Fibroblast of skin of right biceps (primary cell): Measurements from ENCODE around the gene KRTAP5-8.
"Not testable (repeated sequence)": the region's sequence is repeated elsewhere in the genome, so short reads cannot be mapped to it uniquely, and the experiment has no call there.

Source experiments
- DNase-seq: peaks from one replicate; pipeline ENCODE4 v3.0.0-alpha.2; 2013

The KRTAP5-8 gene

DNA sequence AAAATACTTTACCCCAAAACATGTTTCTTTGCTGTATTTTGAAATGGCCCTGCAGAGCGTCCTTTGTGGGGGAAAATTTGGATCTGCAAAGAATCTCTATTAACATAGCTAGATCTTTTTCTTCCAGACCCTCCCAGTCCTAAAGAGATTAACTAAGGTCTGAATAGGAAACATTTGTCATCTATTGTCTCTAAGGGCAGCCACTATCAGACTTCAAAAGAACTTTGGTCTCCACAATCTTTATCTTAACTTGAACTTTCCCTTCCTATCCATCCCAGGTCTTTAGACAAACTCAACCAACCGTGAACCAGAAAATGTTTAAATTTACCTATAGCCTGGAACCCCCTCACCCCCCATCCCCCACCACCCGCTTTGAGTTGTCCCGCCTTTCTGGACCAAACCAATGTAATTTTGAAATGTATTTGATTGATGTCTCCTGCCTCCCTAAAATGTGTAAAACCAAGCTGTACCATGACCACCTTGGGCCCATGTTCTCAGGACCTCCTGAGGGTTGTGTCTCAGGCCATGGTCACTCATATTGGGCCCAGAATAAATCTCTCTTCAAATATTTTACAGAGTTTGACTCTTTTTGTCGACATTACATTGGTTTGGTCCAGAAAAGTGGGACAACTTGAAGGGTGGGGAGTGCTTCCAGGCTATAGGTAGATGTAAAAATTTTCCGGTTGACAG is 6.8 kb downstream of the KRTAP5-8 start:
- DNase-seq = no peak

DNA sequence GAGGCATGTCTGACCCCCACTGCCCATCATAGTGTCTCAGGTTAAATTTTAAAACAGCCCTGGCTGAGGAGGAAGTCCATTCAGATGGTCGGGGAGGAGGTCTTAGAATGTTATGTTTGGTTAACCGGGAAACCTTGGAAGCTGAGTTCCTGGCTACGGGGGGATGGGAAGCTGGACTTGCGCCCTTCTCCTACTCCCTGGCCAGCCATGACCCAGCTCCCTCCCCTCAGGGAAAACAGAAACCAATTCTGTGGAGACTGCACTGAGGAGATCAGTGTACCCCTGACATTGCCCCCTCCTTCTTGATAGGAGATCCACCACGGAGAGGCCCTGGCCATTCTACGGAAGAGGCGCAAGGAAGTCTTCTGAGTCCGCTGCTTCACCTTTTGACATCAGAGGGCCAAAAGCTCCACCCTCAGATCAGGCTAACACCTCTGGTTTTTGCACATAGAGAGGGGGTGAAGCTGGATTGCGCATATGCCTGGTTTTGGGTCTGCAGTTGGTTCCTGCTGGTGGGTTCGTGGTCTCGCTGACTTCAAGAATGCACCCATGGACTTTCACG is 7.7 kb downstream of the KRTAP5-8 start:
- DNase-seq = no peak

DNA sequence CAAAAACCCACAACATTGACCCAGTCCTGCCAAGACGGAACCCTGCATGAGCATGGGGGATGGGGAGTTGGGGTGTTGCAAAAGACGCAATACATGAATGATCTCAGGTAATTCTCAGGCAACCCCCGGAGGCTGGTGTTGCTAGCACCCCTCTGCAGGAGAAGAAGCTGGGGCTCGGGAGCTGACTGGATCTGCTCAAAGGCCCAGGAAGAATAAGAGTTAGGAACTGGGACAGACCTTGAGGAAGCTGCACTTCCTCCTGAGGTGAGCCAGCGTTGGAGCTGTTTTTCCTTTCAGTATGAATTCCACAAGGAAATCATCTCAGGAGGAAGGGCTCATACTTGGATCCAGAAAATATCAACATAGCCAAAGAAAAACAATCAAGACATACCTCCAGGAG is 10.3 kb downstream of the KRTAP5-8 start, which contains the start of gene KRTAP5-9:
KRTAP5-9 (plus strand) TSS at position 301 of the 400 bp plus-strand sequence. CDS start 238 bp downstream, outside the sequence.
- no peak for DNase-seq

DNA sequence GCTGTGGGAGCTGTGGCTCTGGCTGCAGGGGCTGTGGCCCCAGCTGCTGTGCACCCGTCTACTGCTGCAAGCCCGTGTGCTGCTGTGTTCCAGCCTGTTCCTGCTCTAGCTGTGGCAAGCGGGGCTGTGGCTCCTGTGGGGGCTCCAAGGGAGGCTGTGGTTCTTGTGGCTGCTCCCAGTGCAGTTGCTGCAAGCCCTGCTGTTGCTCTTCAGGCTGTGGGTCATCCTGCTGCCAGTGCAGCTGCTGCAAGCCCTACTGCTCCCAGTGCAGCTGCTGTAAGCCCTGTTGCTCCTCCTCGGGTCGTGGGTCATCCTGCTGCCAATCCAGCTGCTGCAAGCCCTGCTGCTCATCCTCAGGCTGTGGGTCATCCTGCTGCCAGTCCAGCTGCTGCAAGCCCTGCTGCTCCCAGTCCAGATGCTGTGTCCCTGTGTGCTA is 10.9 kb downstream of the KRTAP5-8 start:
- DNase-seq = no peak

DNA sequence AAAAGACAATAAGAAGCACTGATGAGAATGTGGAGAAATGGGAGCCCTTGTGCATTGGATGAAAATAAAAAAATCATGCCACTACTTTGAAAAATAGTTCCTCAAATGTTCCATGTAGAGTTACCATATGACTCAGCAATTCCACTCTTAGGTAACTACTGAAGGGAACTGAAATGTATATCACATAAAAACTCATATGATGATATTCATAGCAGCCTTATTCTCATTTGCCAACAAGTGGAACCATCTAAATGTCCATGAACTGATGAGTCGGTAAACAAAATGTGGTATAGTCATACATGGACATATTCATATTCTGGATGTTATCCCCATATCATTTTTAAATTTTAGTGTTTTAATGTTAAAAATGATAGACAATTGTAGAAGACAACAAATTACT is 13.9 kb downstream of the KRTAP5-8 start:
- no peak for DNase-seq

GRCh38 chr11:71554996-71555395 is 17.2 kb downstream of the KRTAP5-8 start:
- no peak for DNase-seq

GRCh38 chr11:71555508-71555907 is 17.7 kb downstream of the KRTAP5-8 start:
- DNase-seq = no peak

DNA sequence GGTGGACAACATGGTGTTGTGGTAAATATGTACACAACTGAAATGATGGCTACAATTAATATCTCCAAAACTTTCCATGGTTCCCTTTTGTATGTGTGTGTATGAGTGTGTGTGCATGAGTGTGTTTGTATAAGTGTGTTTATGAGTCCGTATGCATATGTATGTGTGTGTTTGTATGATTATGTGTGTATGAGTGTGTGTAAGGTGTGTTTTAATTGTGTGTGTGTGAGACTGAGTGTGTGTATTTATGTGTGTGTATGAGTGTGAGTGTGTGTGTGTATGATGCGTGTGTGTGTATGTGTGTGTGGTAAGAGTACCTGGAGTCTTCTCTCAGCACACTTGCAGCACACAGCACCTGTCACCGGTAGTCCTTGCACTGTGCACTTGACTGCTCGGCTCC is 18.2 kb downstream of the KRTAP5-8 start:
- no peak for DNase-seq

DNA sequence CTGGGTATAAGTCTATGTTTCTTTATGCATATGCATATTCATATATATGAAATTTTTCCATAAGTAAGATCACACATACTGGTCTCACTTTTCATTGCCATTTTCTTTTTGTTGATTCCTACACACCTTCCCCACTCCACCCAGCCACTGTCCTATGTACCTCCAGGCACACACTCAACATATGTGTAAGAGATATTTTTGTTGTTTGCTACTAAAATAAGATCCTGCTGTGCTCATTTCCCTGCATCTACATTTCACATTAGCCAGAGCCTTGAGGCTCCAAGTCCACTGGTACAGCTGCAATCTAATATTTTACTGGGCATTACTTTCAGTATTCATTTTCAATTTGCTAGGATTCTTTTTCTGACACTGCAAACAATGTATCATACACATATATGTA is 19.4 kb downstream of the KRTAP5-8 start:
- DNase-seq = no peak

- no peak for DNase-seq
These were observed 21.2 kb downstream of the KRTAP5-8 start for GRCh38 chr11:71558996-71559395.

- peak; percentile 7 for DNase-seq
These were observed 24.3 kb downstream of the KRTAP5-8 start for GRCh38 chr11:71562120-71562519.

DNA sequence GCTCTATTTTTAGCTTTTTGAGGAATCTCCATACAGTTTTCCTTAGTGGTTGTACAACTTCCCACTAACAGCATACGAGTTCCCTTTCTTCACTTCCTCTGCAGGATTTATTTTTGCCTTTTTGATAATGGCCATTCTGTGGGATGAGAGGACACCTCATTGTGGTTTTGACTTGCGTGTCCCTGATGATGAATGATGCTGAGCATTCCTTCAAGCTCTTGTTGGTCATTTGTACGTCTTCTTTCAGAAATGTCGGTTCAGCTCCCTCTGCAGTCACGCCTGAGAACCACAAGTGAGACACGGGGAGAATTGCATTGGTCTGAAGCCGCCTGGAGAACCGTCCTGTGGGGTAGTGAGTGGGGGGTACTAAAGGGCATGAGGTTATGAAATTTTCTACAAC is 25.6 kb downstream of the KRTAP5-8 start:
- DNase-seq = peak; percentile 49

DNA sequence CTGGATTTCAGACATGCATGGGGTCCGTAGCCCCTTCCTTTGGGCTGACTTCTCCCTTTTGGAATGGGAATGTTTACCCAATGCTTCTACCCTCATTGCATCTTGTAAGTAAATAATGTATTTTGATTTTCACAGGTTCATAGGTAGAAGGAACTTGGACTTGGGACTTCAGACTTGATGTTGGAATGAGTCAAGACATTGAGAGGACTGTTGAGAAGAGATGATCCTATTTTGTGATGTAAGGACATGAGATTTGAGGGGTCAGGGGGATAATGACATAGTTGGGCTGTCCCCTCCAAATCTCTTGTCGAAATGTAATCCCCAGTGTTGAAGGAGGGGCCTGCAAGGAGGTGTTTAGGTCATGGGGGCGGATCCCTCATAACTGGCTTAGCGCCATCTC is 26.6 kb downstream of the KRTAP5-8 start:
- DNase-seq = no peak

GRCh38 chr11:71565263-71565662 is 27.4 kb downstream of the KRTAP5-8 start, which contains the start of gene KRTAP5-10:
Gene KRTAP5-10, plus strand, starts transcription at chr11:71565563. Its CDS starts 25 bp downstream, at chr11:71565588.
- DNase-seq = no peak

GRCh38 chr11:71566081-71566620 is 28.3 kb downstream of the KRTAP5-8 start:
- no peak for DNase-seq

GRCh38 chr11:71566626-71567599 is 29.1 kb downstream of the KRTAP5-8 start:
- DNase-seq = not testable (repeated sequence)

GRCh38 chr11:71567633-71568032 is 29.8 kb downstream of the KRTAP5-8 start:
- not testable (repeated sequence) for DNase-seq

DNA sequence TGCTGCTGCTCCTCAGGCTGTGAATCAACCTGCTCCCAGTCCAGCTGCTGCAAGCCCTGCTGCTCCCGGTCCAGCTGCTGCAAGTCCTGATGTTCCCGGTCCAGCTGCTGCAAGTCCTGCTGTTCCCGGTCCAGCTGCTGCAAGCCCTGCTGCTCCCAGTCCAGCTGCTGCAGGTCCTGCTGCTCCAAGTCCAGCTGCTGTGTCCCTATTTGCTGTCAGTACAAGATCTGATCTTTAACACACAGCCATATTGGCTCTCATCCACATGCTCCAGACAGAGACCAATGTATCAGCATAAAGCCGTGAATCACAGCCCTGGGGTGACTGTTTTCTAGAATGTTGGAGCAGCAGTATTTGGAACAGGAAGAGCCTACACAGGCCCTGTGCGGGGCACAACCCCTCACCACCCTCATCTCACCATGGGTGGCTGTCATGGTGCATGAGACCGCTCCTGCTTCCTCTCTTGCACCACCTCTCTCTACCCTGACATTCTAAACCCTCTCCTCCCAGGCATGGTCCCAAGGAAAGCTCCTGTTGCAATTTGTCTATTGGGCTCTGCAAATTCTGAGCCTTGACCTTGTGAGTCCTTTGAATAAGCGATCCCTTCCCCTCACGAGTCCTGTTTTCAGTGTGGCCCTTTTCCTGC is 31.0 kb downstream of the KRTAP5-8 start:
- no peak for DNase-seq

DNA sequence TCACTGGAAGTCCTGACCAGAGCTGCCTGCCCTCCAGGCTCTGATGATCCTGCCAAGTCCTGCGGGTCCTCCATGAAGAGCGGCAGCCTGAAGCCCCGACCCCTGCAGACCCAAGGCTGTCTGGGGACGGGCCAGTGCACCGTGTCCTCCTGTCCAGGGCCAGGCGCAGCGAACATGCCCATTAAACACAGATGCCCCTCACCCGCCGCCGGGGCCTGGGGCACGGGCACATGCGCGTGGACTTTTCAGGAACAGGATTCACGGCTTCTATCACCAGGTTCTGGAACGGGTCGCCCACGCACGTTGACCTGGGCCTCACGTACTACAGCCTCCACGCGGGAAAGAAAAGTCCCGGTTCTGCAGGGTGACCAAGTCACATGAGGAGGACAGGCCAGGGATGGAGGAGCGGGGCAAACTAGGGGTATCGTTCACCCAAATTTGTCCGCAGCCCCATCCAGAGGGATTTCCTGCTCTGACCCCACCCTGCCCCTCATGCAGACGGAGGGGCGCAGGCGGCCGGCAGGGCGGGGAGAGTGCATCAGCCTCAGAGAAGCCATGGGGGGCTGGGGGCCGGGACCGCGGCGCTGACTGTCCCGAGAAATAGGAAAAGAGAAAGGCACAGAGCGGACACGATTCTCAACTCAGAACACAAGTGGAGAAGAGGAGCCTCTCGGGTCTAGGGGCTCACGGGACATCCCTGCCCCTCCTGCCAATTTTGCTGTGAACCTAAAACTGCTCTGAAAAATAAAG is 33.5 kb downstream of the KRTAP5-8 start:
- not testable (repeated sequence) for DNase-seq

- DNase-seq = no peak
These were observed 35.0 kb downstream of the KRTAP5-8 start for GRCh38 chr11:71572811-71573210.

DNA sequence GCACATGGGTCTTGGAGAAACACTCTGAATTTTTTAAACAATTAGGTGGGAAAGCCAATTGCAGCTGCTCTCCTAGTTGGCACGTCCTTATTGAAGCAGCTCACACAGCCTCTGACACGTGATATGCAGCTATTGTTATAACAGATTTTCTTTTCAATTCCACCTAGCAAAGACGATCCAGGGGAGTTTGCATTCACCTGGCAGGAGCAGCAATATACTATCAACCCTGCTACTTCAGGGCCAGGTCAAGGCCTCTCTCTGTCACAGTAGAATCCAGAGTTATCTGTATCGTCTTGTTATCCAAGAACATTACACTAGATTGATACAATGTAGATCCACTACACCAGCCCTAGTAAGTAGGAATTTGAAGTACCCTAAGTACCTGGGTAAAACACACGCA is 36.6 kb downstream of the KRTAP5-8 start:
- DNase-seq = no peak
